Activated T-helper 2 cell treated with anti-CD3 and anti-CD28 coated beads, Interferon-gamma antibody, Interleukin-2, Interleukin-4, amounts not matched to agents 10 μg/mL and 5 μg/mL and 100 μg/mL, durations not matched to agents 14 hours and 24 hours and 36 hours (primary cell): ENCODE measurements around the gene CDH22. TPM values are rescaled to one million over a fixed set of nuclear protein-coding genes. Genes with fewer than 3 reads are reported as not detected.

Source experiments
- DNase-seq: peaks from one replicate; pipeline ENCODE4 v3.0.0; 2021; ENCODE audit warnings: low spot score
- H3K27ac Mint-ChIP-seq: one replicate; pipeline ENCODE4 v1.8.0; 2021; ENCODE audit warnings: mixed read lengths
- H3K27me3 Mint-ChIP-seq: one replicate; pipeline ENCODE4 v1.8.0; 2021; ENCODE audit warnings: low read depth, mixed read lengths
- H3K36me3 Mint-ChIP-seq: one replicate; pipeline ENCODE4 v1.8.0; 2021; ENCODE audit warnings: low read depth, mixed read lengths
- H3K4me1 Mint-ChIP-seq: one replicate; pipeline ENCODE4 v1.8.0; 2021; ENCODE audit warnings: low read depth, mixed read lengths
- H3K4me3 Mint-ChIP-seq: one replicate; pipeline ENCODE4 v1.8.0; 2021; ENCODE audit warnings: low read depth, mild to moderate bottlenecking, moderate library complexity, mixed read lengths
- H3K9me3 Mint-ChIP-seq: one replicate; pipeline ENCODE4 v1.8.0; 2021; ENCODE audit warnings: mixed read lengths
- intact Hi-C: fragments of 100-400 bp; cut with micrococcal nuclease; formaldehyde crosslinking; loops from one replicate; pipeline ENCODE4 v1.15.1; 2023
- total RNA-seq: library from RNA; stranded (reverse); gene quantifications from 2 replicates; pipeline ENCODE4 v1.2.3, GENCODE V29; 2022

The CDH22 gene
- total RNA-seq, 1 donor from 2014 or later = not detected

- H3K4me3 Mint-ChIP-seq = no peak overlapping the region
- no peaks in the 10 kb centered on the region for H3K9me3 Mint-ChIP-seq
- H3K4me1 Mint-ChIP-seq = no peaks in the 10 kb centered on the region
- DNase-seq = peak; percentile 53
- intact Hi-C loops = loop anchor here (1.0 kb wide), 2 partner anchors 42 to 104 kb away; no protein-coding TSS in a partner anchor
- no peak overlapping the region for H3K27ac Mint-ChIP-seq
- H3K27me3 Mint-ChIP-seq = peaks cover 66% of the 10 kb centered on the region
- no peaks in the 10 kb centered on the region for H3K36me3 Mint-ChIP-seq
Observed at GRCh38 chr20:46307139-46307998, 929 bp downstream of the CDH22 start.

GRCh38 chr20:46306743-46307138, 1.6 kb downstream of the CDH22 start:
- no peak overlapping the region for H3K27ac Mint-ChIP-seq
- no peaks in the 10 kb centered on the region for H3K4me1 Mint-ChIP-seq
- H3K4me3 Mint-ChIP-seq = peak overlapping the region; percentile 3
- H3K27me3 Mint-ChIP-seq = peaks cover 61% of the 10 kb centered on the region
- DNase-seq = no peak
- intact Hi-C loops = loop anchor here (1.0 kb wide), 2 partner anchors 43 to 105 kb away; no protein-coding TSS in a partner anchor
- H3K36me3 Mint-ChIP-seq = no peaks in the 10 kb centered on the region
- H3K9me3 Mint-ChIP-seq = no peaks in the 10 kb centered on the region

- no peak for DNase-seq
- Mint-ChIP-seq H3K36me3 (no peaks in the 10 kb centered on the region), H3K9me3 (no peaks in the 10 kb centered on the region), H3K27me3 (peaks cover 53% of the 10 kb centered on the region), H3K4me3 (no peak overlapping the region), H3K27ac (no peak overlapping the region), H3K4me1 (no peaks in the 10 kb centered on the region)
- intact Hi-C loops = no loop called here
Observed at GRCh38 chr20:46305973-46306360, 2.3 kb downstream of the CDH22 start.

- intact Hi-C loops = no loop called here
- Mint-ChIP-seq H3K27me3 (peaks cover 48% of the 10 kb centered on the region), H3K4me1 (no peaks in the 10 kb centered on the region), H3K4me3 (no peak overlapping the region), H3K9me3 (no peaks in the 10 kb centered on the region), H3K36me3 (no peaks in the 10 kb centered on the region), H3K27ac (no peak overlapping the region)
- no peak for DNase-seq
Observed at GRCh38 chr20:46305331-46305972, 2.8 kb downstream of the CDH22 start.

- DNase-seq = no peak
- no peaks in the 10 kb centered on the region for H3K36me3 Mint-ChIP-seq
- intact Hi-C loops = no loop called here
- peaks cover 42% of the 10 kb centered on the region for H3K27me3 Mint-ChIP-seq
- no peaks in the 10 kb centered on the region for H3K4me1 Mint-ChIP-seq
- H3K9me3 Mint-ChIP-seq = no peaks in the 10 kb centered on the region
- H3K27ac Mint-ChIP-seq = no peak overlapping the region
- H3K4me3 Mint-ChIP-seq = no peak overlapping the region
Observed at GRCh38 chr20:46304852-46305251, 3.4 kb downstream of the CDH22 start.

GRCh38 chr20:46304361-46304760, 3.9 kb downstream of the CDH22 start:
- Mint-ChIP-seq H3K27ac (no peak overlapping the region), H3K36me3 (no peaks in the 10 kb centered on the region), H3K4me3 (no peak overlapping the region), H3K4me1 (no peaks in the 10 kb centered on the region), H3K9me3 (no peaks in the 10 kb centered on the region), H3K27me3 (peaks cover 37% of the 10 kb centered on the region)
- intact Hi-C loops = no loop called here
- no peak for DNase-seq

- Mint-ChIP-seq H3K27me3 (peaks cover 29% of the 10 kb centered on the region), H3K9me3 (no peaks in the 10 kb centered on the region), H3K4me1 (no peaks in the 10 kb centered on the region), H3K27ac (no peak overlapping the region), H3K36me3 (no peaks in the 10 kb centered on the region), H3K4me3 (no peak overlapping the region)
- intact Hi-C loops = no loop called here
- no peak for DNase-seq
Observed at GRCh38 chr20:46303176-46303956, 4.9 kb downstream of the CDH22 start.

- intact Hi-C loops = no loop called here
- H3K36me3 Mint-ChIP-seq = no peaks in the 10 kb centered on the region
- DNase-seq = no peak
- H3K27me3 Mint-ChIP-seq = peaks cover 27% of the 10 kb centered on the region
- no peaks in the 10 kb centered on the region for H3K4me1 Mint-ChIP-seq
- H3K4me3 Mint-ChIP-seq = no peak overlapping the region
- H3K9me3 Mint-ChIP-seq = no peaks in the 10 kb centered on the region
- H3K27ac Mint-ChIP-seq = no peak overlapping the region
Observed at GRCh38 chr20:46302106-46302505, 6.2 kb downstream of the CDH22 start.

- H3K4me3 Mint-ChIP-seq = no peak overlapping the region
- DNase-seq = no peak
- no peaks in the 10 kb centered on the region for H3K9me3 Mint-ChIP-seq
- H3K27ac Mint-ChIP-seq = no peak overlapping the region
- no peaks in the 10 kb centered on the region for H3K4me1 Mint-ChIP-seq
- no peaks in the 10 kb centered on the region for H3K36me3 Mint-ChIP-seq
- H3K27me3 Mint-ChIP-seq = peaks cover 15% of the 10 kb centered on the region
- intact Hi-C loops = no loop called here
Observed at GRCh38 chr20:46300281-46300680, 8.0 kb downstream of the CDH22 start.

- Mint-ChIP-seq H3K4me3 (no peak overlapping the region), H3K27ac (no peak overlapping the region), H3K36me3 (no peaks in the 10 kb centered on the region), H3K9me3 (no peaks in the 10 kb centered on the region), H3K27me3 (peaks cover 10% of the 10 kb centered on the region), H3K4me1 (no peaks in the 10 kb centered on the region)
- no peak for DNase-seq
- intact Hi-C loops = no loop called here
Observed at GRCh38 chr20:46299078-46299477, 9.2 kb downstream of the CDH22 start.

- no peak overlapping the region for H3K4me3 Mint-ChIP-seq
- peaks cover 3% of the 10 kb centered on the region for H3K27me3 Mint-ChIP-seq
- no peaks in the 10 kb centered on the region for H3K4me1 Mint-ChIP-seq
- DNase-seq = no peak
- H3K9me3 Mint-ChIP-seq = no peaks in the 10 kb centered on the region
- intact Hi-C loops = no loop called here
- no peak overlapping the region for H3K27ac Mint-ChIP-seq
- no peaks in the 10 kb centered on the region for H3K36me3 Mint-ChIP-seq
Observed at GRCh38 chr20:46298374-46298773, 9.9 kb downstream of the CDH22 start.

GRCh38 chr20:46296526-46297250, 11.6 kb downstream of the CDH22 start:
- no peaks in the 10 kb centered on the region for H3K4me1 Mint-ChIP-seq
- H3K27me3 Mint-ChIP-seq = peaks cover 3% of the 10 kb centered on the region
- intact Hi-C loops = no loop called here
- H3K27ac Mint-ChIP-seq = no peak overlapping the region
- H3K9me3 Mint-ChIP-seq = no peaks in the 10 kb centered on the region
- DNase-seq = no peak
- no peaks in the 10 kb centered on the region for H3K36me3 Mint-ChIP-seq
- no peak overlapping the region for H3K4me3 Mint-ChIP-seq
